ENCODE results near the gene NSUN2.

The NSUN2 gene

GRCh38 chr5:6644794-6645241 is 12.0 kb upstream of the NSUN2 start:
- DNase-seq (ENCODE audit: low read depth): no peak

DNA sequence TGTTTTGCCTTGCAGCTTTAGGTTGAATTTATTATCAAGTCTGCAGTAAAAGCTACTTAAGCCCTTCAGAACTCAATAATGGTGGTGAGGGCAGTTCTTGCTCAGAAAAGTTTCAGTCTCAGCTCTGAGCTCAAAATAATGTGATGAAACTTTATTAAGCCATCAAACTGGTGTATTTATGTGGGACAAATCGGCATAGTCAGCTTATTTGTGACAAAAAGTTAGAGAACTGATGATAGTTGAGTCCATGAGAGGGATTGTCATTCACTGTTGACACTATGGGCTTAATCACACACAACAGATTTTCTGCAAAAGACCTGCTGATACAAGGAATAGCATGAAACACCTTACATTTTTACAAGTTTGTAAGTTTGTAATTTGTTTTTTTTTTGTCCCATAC is 9.8 kb upstream of the NSUN2 start:
- no peak for DNase-seq (ENCODE audit: low read depth)

GRCh38 chr5:6638236-6638635 is 5.4 kb upstream of the NSUN2 start:
- DNase-seq (ENCODE audit: low read depth): no peak

DNA sequence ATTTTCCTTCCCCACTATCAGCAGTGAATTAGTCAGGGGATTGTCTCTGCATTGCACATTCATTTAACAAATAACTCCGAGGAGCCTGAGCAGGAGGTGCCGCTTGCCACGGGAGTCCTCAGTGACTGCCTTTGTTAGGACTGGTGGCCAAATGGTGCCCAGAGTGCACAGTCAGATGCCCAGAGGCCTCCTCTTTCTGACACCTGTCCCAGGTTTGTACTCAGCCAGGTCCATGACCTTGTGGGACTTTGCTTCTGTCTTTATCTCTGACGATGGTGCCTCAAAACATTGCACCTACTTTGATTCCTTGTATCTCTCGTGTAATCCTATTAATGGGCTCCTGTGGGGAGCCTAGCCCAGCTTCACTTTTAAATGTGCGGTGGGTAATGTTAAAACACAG is 4.7 kb upstream of the NSUN2 start:
- no peak for DNase-seq (ENCODE audit: low read depth)

- DNase-seq (ENCODE audit: low read depth): no peak
Observed at GRCh38 chr5:6637022-6637421, 4.2 kb upstream of the NSUN2 start.

DNA sequence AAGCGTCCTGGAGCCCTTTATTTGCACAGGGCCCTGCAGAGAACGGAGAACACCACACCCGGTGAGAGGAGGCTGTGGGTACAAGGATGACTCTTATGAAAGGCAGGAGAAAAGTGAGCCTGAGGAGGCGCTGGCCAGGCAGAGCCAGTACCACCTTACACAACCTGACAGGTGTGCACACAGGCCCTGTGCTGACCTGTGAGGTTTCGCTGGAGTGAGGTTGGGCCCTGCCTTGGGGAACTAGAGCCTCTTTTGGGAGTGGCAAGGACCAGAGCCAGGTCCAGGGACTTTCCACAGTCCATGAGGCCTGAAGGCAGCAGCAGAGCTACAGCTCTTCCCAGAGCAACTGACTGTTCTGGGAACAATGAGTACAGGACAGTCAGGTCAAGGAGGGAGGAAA is 3.4 kb upstream of the NSUN2 start:
- no peak for DNase-seq (ENCODE audit: low read depth)

DNA sequence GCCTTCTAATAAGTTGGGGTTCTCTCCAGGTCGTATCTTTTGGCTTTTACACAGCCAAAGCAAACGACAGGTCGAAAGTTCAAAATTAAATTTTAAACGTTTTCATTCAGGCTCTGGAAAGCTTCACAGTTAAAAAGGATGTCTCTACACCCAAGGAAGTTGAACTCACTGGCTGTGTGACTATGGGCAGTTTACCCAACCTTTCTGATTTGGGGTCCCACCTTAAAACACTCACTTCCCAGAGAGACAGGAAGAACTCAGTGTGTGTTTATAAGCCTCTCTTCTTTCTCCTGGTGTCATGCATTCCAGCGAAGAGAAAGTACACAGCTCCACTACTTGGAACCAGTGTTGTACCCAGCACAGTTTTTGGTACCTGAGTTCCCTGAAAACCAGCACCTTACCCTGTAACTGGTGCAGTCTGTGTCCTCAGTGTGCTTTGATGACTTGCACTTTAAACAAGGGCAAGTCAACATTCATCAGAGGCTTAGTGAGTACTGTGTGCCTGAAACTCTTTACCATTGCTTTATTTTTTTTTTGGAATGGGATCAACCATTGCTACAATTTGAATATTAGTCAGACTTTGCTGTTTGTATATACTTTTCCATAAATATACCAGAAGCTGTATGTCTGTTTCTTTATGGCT is 2.1 kb upstream of the NSUN2 start:
- no peak for DNase-seq (ENCODE audit: low read depth)

DNA sequence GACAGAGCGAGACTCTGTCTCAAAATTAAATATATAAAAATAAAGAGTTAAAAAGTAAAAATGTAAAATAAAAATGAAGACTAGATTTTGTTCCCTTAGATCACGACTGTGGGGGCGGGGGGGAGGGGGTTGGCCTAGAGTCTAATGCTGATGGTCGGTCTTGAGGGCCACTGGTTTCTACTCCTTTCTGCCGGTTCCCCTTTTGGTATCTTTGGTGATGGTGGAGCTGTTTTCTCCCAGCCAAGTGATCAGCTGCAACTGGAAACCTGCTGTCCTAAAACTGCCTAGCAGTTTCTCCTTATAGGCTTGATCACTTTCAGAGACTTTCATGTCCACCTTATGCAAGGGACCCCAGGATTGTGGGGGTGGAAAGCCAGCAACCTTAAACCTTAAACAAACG is 1.5 kb upstream of the NSUN2 start:
- DNase-seq (ENCODE audit: low read depth): no peak

GRCh38 chr5:6633469-6634245 is 813 bp upstream of the NSUN2 start:
- DNase-seq (ENCODE audit: low read depth): no peak

DNA sequence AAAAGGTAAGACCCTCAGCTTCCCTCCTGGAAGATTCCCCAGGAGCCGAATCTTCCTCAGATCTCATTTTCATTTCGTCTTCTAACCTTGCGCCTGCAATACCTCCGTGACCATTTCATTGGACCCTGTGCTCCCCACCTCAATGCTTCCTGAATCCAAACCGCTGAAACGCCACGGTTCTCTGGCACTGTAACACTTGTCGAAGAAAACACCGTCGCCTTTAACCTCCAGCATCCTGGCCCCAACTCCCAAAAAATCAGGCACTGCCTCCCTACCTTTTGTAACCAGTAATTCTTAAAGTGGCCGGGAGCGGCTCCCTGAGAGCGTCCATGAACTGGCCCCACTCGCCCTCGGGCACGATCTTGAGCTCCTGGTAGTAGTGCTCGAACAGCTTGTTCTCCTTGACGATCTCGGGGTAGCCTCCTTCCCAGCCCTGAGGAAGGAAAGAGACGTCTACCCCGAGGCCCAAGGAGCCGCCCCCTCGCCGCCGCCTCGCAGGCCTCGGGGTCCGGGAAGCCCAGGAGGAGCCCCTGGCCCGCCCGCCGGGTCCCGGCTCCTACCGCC is 438 bp downstream of the NSUN2 start:
- no peak for DNase-seq (ENCODE audit: low read depth)

DNA sequence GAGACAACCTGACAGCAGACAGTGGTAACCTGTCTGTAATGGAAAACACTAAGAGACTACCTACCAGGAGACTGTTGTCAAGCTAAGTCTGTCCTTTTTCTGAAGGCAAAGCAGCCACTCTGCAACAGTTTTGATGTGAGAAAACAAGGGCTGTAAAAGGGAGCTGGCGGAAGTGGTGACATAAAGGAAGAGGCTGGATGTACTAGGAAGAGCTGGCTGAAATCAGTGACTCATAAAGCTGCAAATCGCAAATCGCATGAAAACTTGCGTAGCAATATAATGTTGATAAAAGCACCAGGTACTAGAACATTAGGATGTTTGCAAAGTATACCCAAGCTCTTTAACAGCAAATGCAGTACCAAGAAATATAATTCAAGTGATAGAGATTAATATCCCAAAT is 1.4 kb downstream of the NSUN2 start:
- no peak for DNase-seq (ENCODE audit: low read depth)

DNA sequence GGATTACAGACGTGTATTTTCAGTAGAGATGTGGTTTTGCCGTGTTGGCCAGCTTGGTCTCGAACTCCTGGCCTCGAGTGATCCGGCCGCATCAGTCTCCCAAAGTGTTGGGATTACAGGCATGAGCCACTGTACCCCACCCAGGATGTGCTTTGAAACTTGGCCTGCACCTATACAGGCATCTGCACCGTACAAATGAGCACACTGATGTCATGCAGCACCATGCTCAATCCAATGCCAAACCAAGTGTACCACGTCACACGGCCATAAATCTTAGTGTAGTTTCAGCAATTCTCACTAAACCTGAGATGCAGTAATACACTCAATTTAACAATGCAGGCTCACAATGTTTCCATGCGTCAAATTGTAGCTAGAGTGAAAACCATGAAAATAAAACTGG is 6.3 kb downstream of the NSUN2 start:
- no peak for DNase-seq (ENCODE audit: low read depth)

DNA sequence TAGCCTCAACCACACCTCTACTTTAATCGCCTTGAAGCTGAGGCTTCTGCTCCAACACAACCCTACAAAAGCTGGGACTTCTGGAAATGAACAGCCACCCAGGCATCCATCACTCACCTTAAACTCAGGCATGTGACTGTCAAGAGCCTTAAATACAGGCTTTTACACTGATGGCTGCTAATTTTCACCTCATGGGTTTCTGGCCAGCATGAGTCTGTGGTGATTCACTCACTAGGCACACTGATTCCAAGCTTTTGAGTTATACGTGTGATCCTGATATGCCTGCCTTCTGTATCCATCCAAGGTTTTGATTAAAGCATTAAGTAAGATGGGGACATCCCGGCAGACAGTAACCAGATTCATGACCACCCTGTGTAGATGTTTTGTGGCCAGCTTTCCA is 8.9 kb downstream of the NSUN2 start:
- DNase-seq (ENCODE audit: low read depth): no peak

GRCh38 chr5:6623228-6623627 is 9.6 kb downstream of the NSUN2 start:
- no peak for DNase-seq (ENCODE audit: low read depth)

- no peak for DNase-seq (ENCODE audit: low read depth)
Observed at GRCh38 chr5:6616632-6617031, 16.2 kb downstream of the NSUN2 start.

DNA sequence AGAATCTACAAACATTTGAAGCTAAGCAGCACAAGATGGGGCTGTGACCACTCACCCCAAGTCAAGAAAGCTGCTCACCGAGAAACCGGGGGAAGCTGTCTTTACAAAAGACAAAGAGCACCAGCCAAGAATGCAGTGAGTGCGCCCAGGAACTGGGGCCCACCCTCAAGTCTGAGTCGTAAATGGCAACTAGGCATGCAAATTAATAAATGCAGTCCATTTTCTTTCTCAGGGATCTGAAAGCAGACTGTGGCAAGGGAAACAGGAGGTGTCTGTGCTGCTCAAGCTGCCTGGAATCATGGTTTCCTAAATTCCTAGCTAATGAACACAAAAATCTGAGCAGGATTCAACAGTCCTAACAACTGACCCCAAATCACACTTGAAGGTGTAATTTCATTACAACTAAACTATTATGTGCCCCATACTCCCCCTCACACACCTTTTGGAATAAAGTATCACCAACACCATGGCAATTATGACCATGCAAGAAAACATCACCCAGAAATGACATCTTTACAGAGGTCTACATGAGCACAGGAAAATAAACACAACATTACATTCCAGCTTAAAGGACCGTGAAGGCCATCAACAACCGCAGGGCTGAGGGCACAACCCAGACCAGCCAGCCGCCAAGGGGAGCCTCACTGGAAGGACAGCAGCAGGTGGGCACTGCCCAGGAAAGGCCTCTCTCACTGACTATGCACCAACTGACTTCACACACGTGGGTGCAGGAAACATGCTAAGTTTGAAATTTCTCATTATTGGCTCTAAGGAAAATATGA is 17.6 kb downstream of the NSUN2 start:
- no peak for DNase-seq (ENCODE audit: low read depth)

- no peak for DNase-seq (ENCODE audit: low read depth)
Observed at GRCh38 chr5:6611334-6612256, 21.2 kb downstream of the NSUN2 start.

DNA sequence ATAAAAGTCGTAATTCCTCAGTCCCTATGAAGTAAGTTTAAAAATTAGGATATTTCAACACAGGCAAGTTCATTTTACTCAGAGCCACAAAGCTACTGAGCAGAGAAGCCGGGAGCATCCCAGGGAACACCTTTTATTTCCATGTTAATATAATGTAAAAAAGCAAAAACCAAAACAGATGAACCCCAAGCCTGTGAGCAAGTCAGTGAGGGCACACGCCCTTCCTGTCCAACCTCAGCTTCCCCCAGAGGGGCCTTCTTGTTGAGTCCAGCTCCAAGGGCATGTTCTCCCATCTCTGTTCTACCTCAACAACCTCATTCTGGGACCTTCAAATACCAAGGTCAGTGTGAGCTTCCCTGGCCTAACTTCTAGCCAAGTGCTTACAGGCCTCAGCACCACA is 24.8 kb downstream of the NSUN2 start:
- DNase-seq (ENCODE audit: low read depth): no peak

- DNase-seq (ENCODE audit: low read depth): no peak
Observed at GRCh38 chr5:6607559-6607936, 25.3 kb downstream of the NSUN2 start.

- no peak for DNase-seq (ENCODE audit: low read depth)
Observed at GRCh38 chr5:6606884-6607558, 25.8 kb downstream of the NSUN2 start.

- no peak for DNase-seq (ENCODE audit: low read depth)
Observed at GRCh38 chr5:6604946-6605345, 27.9 kb downstream of the NSUN2 start.

All from fibroblast of the conjunctiva (primary cell).